KOPT-K1 (cell line): ENCODE measurements around the gene MYO15A.

Source experiments
- H3K27ac ChIP-seq: fragments of 200-600 bp; sonication (generic); 2 replicates; pipeline ENCODE4 v1.5.1; 2016; ENCODE audit warnings: antibody characterized with exemption, mild to moderate bottlenecking, low read depth, low read length; ENCODE audit not compliant: poor library complexity, severe bottlenecking
- H3K36me3 ChIP-seq: fragments of 200-600 bp; sonication (generic); 2 replicates; pipeline ENCODE4 v1.5.1; 2017; ENCODE audit warnings: antibody characterized with exemption, mild to moderate bottlenecking, low read length, moderate library complexity; ENCODE audit not compliant: insufficient read depth
- H3K9me3 ChIP-seq: fragments of 200-600 bp; sonication (generic); 2 replicates; pipeline ENCODE4 v1.5.1; 2017; ENCODE audit warnings: antibody characterized with exemption, low read length, mild to moderate bottlenecking; ENCODE audit not compliant: insufficient read depth, poor library complexity, severe bottlenecking

Gene MYO15A

GRCh38 chr17:18115517-18115916 is 7.0 kb downstream of the MYO15A start:
- H3K9me3 ChIP-seq = peaks cover 23% of the 10 kb centered on the region
- H3K27ac ChIP-seq = no peak overlapping the region
- H3K36me3 ChIP-seq = no peaks in the 10 kb centered on the region

- H3K27ac ChIP-seq = no peak overlapping the region
- no peaks in the 10 kb centered on the region for H3K36me3 ChIP-seq
- peaks cover 24% of the 10 kb centered on the region for H3K9me3 ChIP-seq
Measured at GRCh38 chr17:18116078-18116477, 7.5 kb downstream of the MYO15A start.

- Histone ChIP-seq H3K9me3 (peaks cover 24% of the 10 kb centered on the region), H3K36me3 (no peaks in the 10 kb centered on the region), H3K27ac (no peak overlapping the region)
Measured at GRCh38 chr17:18117533-18117932, 9.0 kb downstream of the MYO15A start.

- Histone ChIP-seq H3K36me3 (no peaks in the 10 kb centered on the region), H3K9me3 (peaks cover 24% of the 10 kb centered on the region), H3K27ac (no peak overlapping the region)
Measured at GRCh38 chr17:18117982-18118975, 9.7 kb downstream of the MYO15A start.

DNA sequence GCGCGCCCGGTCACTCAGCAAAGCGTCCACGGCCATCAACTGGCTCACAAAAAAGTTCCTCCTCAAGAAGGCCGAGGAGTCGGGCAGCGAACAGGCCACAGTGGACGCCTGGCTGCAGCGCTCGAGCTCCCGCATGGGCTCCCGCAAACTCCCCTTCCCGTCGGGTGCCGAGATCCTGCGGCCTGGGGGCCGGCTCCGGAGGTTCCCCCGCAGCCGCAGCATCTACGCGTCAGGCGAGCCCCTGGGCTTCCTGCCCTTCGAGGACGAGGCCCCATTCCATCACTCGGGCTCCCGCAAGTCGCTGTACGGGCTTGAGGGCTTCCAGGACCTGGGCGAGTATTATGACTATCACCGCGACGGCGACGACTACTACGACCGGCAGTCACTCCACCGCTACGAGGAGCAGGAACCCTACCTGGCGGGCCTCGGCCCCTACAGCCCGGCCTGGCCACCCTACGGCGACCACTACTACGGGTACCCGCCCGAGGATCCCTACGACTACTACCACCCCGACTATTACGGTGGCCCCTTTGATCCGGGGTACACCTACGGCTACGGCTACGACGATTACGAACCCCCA is 10.7 kb downstream of the MYO15A start:
- Histone ChIP-seq H3K9me3 (peaks cover 24% of the 10 kb centered on the region), H3K36me3 (no peaks in the 10 kb centered on the region), H3K27ac (no peak overlapping the region)

- Histone ChIP-seq H3K9me3 (peaks cover 24% of the 10 kb centered on the region), H3K27ac (no peak overlapping the region), H3K36me3 (no peaks in the 10 kb centered on the region)
Measured at GRCh38 chr17:18119938-18120337, 11.4 kb downstream of the MYO15A start.

DNA sequence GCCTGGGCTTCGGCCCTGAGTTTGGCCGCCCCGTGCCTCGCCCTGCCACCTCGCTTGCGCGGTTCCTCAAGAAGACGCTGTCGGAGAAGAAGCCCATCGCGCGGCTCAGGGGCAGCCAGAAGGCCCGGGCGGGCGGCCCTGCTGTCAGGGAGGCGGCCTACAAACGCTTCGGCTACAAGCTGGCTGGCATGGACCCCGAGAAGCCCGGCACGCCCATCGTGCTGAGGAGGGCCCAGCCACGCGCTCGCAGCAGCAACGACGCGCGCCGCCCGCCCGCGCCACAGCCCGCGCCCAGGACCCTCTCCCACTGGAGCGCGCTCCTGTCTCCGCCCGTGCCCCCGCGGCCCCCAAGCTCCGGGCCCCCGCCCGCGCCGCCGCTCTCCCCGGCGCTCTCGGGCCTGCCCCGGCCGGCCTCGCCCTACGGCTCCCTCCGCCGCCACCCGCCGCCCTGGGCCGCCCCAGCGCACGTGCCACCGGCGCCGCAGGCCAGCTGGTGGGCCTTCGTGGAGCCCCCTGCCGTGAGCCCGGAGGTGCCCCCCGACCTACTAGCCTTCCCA is 12.0 kb downstream of the MYO15A start:
- Histone ChIP-seq H3K36me3 (no peaks in the 10 kb centered on the region), H3K27ac (no peak overlapping the region), H3K9me3 (peaks cover 24% of the 10 kb centered on the region)

GRCh38 chr17:18121144-18121910 is 12.8 kb downstream of the MYO15A start:
- Histone ChIP-seq H3K36me3 (no peaks in the 10 kb centered on the region), H3K27ac (no peak overlapping the region), H3K9me3 (peaks cover 24% of the 10 kb centered on the region)

DNA sequence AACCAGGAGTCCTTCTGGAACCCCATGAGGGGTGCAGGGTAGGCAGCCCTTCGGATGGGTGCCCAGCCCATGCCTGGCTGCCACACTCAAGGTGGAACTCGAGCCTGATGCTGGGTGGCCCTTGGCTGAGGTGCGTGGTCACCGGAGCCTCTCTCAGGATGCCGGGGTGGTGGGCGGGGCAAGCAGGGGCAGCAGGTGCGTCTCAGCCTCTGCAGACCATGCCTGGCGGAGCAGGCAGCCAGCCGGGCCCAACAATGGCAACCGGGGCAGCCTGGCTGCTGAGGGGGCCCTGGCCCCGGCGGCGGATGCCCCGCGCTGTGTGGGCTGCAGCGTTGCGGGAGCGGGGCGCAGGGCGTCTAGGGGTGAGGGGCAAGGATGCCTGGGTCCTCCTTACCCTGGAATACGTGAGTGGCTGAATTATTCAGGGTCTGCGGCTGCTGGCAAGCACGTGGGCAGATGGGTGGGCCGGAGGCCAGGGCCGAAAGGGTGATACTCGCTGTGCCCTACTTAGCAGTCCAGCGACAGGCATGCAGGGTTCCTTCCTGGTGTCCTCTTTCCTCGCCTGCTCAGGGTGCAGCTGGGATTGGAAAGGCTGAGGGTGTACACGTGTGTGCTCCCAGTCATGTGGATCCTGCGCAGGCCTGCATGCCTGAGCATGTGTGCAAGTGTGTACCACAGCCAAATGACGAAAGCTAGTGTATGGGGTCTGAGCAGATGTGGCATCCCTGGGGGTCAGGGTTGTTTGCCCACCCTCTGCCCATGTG is 14.6 kb downstream of the MYO15A start:
- Histone ChIP-seq H3K27ac (no peak overlapping the region), H3K36me3 (no peaks in the 10 kb centered on the region)

GRCh38 chr17:18124345-18125126 is 16.0 kb downstream of the MYO15A start:
- Histone ChIP-seq H3K9me3 (peaks cover 10% of the 10 kb centered on the region), H3K27ac (no peak overlapping the region), H3K36me3 (no peaks in the 10 kb centered on the region)

More for the DNA sequence above, 14.6 kb downstream of the MYO15A start:
- peaks cover 24% of the 10 kb centered on the region for H3K9me3 ChIP-seq

GRCh38 chr17:18129041-18129502 is 20.5 kb downstream of the MYO15A start:
- no peaks in the 10 kb centered on the region for H3K36me3 ChIP-seq
- H3K27ac ChIP-seq = no peak overlapping the region
- no peaks in the 10 kb centered on the region for H3K9me3 ChIP-seq

GRCh38 chr17:18132711-18133110 is 24.2 kb downstream of the MYO15A start:
- Histone ChIP-seq H3K9me3 (no peaks in the 10 kb centered on the region), H3K27ac (no peak overlapping the region), H3K36me3 (no peaks in the 10 kb centered on the region)

GRCh38 chr17:18136357-18136756 is 27.8 kb downstream of the MYO15A start:
- no peak overlapping the region for H3K27ac ChIP-seq
- H3K36me3 ChIP-seq = no peaks in the 10 kb centered on the region

More at GRCh38 chr17:18136357-18136756, 27.8 kb downstream of the MYO15A start:
- H3K9me3 ChIP-seq = no peaks in the 10 kb centered on the region
